Heart left ventricle (tissue), 16 donors: ENCODE results near the gene ARID2. TPM values are rescaled to one million over a fixed set of nuclear protein-coding genes. Genes with fewer than 3 reads are reported as not detected.

Experiments used
- ATAC-seq, 4 donors: fragments of 200-7000 bp; cut with Tn5 transposase; one replicate each; pipeline ENCODE4 v1.9.1; 2020 to 2022; ENCODE audit warnings: moderate library complexity in 4 of 4, mild to moderate bottlenecking in 3 of 4, moderate number of reproducible peaks in 1 of 4
- DNase-seq, 5 donors: peaks; one replicate each; pipeline ENCODE4 v3.0.0-alpha.2; 2020
- H3K27ac ChIP-seq, 12 donors: fragments of 200-600 bp; sonication (generic) in 4 of 12; one replicate each; pipeline versions ENCODE4 v1.5.0 to v1.8.0; 2016 to 2022; ENCODE audit warnings: mild to moderate bottlenecking in 2 of 12
- H3K27me3 ChIP-seq, 9 donors: fragments of 200-600 bp; sonication (generic) in 2 of 9; one replicate each; pipeline versions ENCODE4 v1.5.1 to v1.8.0; 2016 to 2022; ENCODE audit warnings: mild to moderate bottlenecking in 3 of 9
- H3K36me3 ChIP-seq, 9 donors: fragments of 200-600 bp; sonication (generic) in 2 of 9; one replicate each; pipeline versions ENCODE4 v1.5.0 to v1.8.0; 2018 to 2022; ENCODE audit warnings: mild to moderate bottlenecking in 2 of 9
- H3K4me1 ChIP-seq, 12 donors: fragments of 200-600 bp; sonication (generic) in 4 of 12; one replicate each; pipeline versions ENCODE4 v1.5.0 to v1.8.0; 2016 to 2022; ENCODE audit warnings: mild to moderate bottlenecking in 3 of 12
- H3K4me3 ChIP-seq, 12 donors: fragments of 200-600 bp; sonication (generic) in 4 of 12; one replicate each; pipeline versions ENCODE4 v1.5.0 to v1.8.0; 2017 to 2022; ENCODE audit warnings: mild to moderate bottlenecking in 9 of 12, moderate library complexity in 4 of 12
- H3K9me3 ChIP-seq, 12 donors: fragments of 200-600 bp; sonication (generic) in 4 of 12; one replicate each; pipeline versions ENCODE4 v1.5.0 to v1.8.0; 2016 to 2022; ENCODE audit warnings: mild to moderate bottlenecking in 1 of 12
- CTCF ChIP-seq, 12 donors: fragments of 200-600 bp; sonication (generic) in 4 of 12; IDR thresholded peaks; one replicate each; pipeline versions ENCODE4 v1.5.0 to v1.8.0; 2018 to 2022; ENCODE audit warnings: antibody characterized with exemption in 12 of 12, mild to moderate bottlenecking in 5 of 12
- POLR2A ChIP-seq, 2 donors: fragments of 450-650 bp; IDR thresholded peaks; one replicate each; pipeline ENCODE4 v1.6.1; 2017; ENCODE audit warnings: antibody characterized with exemption in 2 of 2, mild to moderate bottlenecking in 2 of 2, moderate library complexity in 2 of 2
- WGBS, 4 donors: extraction: QIAGEN DNeasy Blood & Tissue Kit in 2 of 4; methylation state at CpG; one replicate each; pipeline versions ENCODE4 v1.1.5 to v1.1.7; 2013 to 2018; 5-methylcytosine and 5-hydroxymethylcytosine counted together
- intact Hi-C, 10 donors: fragments of 100-400 bp; cut with DNase I; formaldehyde crosslinking; loops; one replicate each; pipeline versions ENCODE4 v1.11.1 to v1.14.2; 2022
- polyA plus RNA-seq, 2 donors: library from polyadenylated mRNA; stranded (reverse); fragments of 200-250 nt; gene quantifications; one replicate each; pipeline ENCODE4 v1.2.3, GENCODE V29; 2013
- total RNA-seq, 9 donors: library from RNA; depleted of rRNA in 2 of 9; stranded (reverse); fragments of >200 nt in 2 of 9; fragmentation: NEBNext Ultra II Directional in 3 of 9; extraction: Animal tissue kit (Norgen Biotek cat#: 25700) in 3 of 9; gene quantifications; one replicate each; pipeline versions ENCODE4 v1.1.0 to v1.2.4, GENCODE V29; 2016 to 2023
- donor health status: ischemic (EF 13 %, LVEDD 7.1; RV severe dilation, severe dysfunction).
- donor health status: healthy with polysubstance abuse.
- donor health status: DM: no; HTN: yes; CAD: no.
- donor health status: DM: no; HTN: no; CAD: no.
- donor health status: ischemic (EF 25% LVEDD 6.9; RV normal size, moderate dysfunction).
- donor health status: ischemic (EF 25% LVEDD 5.7; RV mildly dilated, moderate dysfunction).
- donor health status: healthy.
- donor health status: DM: yes; HTN: yes; CAD: no.
- donor health status: ischemic (EF 35%, LVEDD 5.7; RV mildly dilated, moderate dysfunction).
- donor health status: nonischemic (EF 11% LVEDD 7.7; RV severe dilation, severe dysfunction).
- donor health status: DM: yes; HTN: yes; CAD: no.
- donor health status: PGD.
- donor health status: ischemic (EF 29% LVEDD 5.4; RV normal size, mild dysfunction).
- donor health status: nonischemic (EF 23%, LVEDD 6.1; RV moderate dilation, normal function).

ARID2 gene
- total and polyA plus RNA-seq, 11 donors: 5.6 to 22.6 (median 18.4) TPM

- peaks cover 0 to 4% (median 0%) of the 10 kb centered on the region in 12 donors for H3K4me1 ChIP-seq
- DNase-seq (no peak), ATAC-seq (no peak)
- no peak overlapping the region for H3K27ac ChIP-seq
- peaks cover 0 to 95% (median 86%) of the 10 kb centered on the region in 9 donors for H3K36me3 ChIP-seq
- H3K9me3 ChIP-seq: no peaks in the 10 kb centered on the region
- 91 to 100% (median 95%) methylated on average over 1 of the region's 1 CpG for WGBS, 4 donors
- H3K4me3 ChIP-seq: no peak overlapping the region
- no peaks in the 10 kb centered on the region for H3K27me3 ChIP-seq
- intact Hi-C loops: no loop called here
- TF ChIP-seq CTCF (IDR thresholded peaks at IDR 0.05) (no peak), POLR2A (IDR thresholded peaks at IDR 0.05) (no peak)
Observed at GRCh38 chr12:45946435-45946834, 216.9 kb downstream of the ARID2 start.

GRCh38 chr12:45948546-45948945, 219.0 kb downstream of the ARID2 start:
- TF ChIP-seq POLR2A (IDR thresholded peaks at IDR 0.05) (no peak), CTCF (IDR thresholded peaks at IDR 0.05) (no peak)
- no peak overlapping the region for H3K27ac ChIP-seq
- intact Hi-C loops: no loop called here
- no peak overlapping the region for H3K4me3 ChIP-seq
- no peak for ATAC-seq
- H3K4me1 ChIP-seq: peaks cover 0 to 4% (median 0%) of the 10 kb centered on the region in 12 donors
- no peaks in the 10 kb centered on the region for H3K27me3 ChIP-seq
- H3K36me3 ChIP-seq: peaks cover 0 to 90% (median 77%) of the 10 kb centered on the region in 9 donors
- no peak for DNase-seq
- H3K9me3 ChIP-seq: no peaks in the 10 kb centered on the region
